Activated CD4-positive, CD25-positive, alpha-beta regulatory T cell treated with anti-CD3 and anti-CD28 coated beads, Interleukin-2, amount 50 U/mL, for 16 hours (primary cell): ENCODE results near the gene FAM53B.

Source experiments
- DNase-seq: peaks from one replicate; pipeline ENCODE4 v3.0.0-alpha.2; 2020; ENCODE audit warnings: low read depth, low spot score

The FAM53B gene

DNA sequence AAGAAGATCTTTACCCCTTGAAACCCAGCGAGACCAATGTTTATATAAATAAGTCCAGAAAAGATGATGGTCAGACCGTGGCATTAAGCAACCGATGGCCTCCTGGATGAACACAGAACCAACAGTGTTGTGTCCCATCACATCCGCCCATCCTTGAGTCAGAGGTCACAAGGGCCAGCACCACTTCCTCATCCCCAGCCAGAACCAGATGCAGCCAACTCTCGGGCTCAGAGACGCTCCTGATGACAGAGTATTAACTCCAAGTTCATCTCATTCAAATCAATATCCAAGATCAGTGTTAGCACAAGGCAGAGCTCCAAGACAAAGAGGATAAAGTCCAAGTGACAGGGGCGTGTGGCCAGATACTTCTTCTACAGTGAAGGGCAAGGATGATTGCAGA, 63.5 kb downstream of the FAM53B start:
- no peak for DNase-seq

GRCh38 chr10:124679401-124679800, 64.8 kb downstream of the FAM53B start:
- no peak for DNase-seq

DNA sequence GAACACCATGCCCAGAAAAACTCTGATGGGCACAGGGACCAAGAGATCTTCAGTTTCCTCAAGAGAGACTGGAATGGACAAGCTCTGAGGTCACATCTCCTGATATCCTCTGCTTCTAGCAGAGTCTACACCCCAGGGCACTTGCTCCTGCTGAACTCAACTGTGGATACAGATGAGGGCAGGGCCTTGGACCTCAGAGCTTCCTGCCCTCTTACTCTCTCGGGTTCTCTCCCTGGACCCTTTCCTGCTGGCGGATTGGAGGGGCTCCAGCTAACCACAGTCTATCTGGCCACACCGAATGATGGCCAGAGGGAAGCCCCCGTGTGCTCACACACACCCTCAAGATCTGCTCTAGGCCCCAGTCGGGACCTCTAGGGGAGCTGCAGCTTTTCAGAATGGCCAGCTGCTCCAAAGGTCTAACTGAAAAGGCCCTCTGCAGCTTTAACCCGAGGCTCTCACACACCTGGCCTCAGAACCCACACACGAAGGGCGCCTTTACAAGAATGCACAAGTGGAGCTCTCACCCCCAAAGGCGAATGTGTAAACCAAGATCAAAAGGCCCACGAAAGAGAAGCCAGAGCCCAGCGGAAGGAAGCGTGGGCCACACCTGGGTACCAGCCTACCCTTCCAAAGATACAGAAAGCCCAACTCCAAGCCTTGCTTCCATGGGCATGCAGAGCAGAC, 65.5 kb downstream of the FAM53B start:
- no peak for DNase-seq

DNA sequence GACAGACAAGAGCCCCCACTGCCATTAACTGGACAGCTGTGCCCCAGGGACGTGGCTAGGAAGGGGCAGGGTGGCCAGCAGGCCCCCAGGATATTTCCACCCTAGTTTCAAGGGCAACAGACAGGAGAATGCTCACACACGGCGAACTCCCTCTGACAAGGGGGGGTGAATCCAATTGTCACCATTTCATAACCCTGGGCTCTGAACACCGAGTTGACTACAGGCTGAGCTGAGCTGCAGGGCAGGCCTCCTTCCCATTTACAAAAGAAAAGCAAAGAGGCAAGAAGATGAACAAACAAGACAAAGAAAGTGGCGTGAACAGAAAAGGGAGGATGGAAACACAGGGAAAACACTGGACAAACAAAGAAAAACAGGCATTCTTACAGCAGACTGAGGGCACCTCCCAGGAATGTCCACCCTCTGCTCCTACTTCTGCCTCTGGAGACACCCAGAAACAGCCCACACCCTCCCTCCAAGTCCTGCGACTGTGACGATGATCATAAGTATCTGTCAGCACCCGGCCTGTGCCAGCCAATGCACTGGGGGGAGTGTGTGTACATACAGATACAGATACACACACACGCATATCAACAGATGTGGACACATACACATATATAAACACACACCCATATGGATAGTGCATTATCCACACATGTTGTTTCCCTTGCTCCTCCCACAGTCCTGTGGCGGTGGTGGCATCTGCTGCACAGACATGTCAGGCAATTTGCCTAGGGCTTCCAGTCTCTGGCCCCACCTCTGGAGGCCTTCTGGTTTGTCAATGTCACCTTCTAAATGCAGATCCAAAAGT, 66.2 kb downstream of the FAM53B start:
- no peak for DNase-seq

DNA sequence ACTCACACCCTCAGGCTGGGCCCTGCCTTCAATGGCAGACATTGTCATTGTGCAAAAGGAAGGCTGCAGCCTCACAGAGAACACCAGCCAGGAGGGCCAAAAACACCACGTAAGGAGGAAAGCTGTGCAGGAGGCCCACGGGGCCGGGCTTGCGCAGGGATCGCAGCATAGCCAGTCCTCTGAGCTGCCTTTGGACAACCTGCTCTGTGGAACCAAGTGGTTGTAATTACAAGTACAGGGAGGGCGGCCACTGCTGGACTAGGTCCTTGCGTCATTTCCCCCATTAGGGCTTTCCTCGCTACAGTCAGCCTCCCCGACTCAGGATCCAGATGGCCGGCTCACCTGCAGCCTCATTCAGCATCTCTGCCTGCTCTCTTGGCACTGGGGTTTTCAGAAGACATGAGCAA, 66.9 kb downstream of the FAM53B start:
- no peak for DNase-seq

DNA sequence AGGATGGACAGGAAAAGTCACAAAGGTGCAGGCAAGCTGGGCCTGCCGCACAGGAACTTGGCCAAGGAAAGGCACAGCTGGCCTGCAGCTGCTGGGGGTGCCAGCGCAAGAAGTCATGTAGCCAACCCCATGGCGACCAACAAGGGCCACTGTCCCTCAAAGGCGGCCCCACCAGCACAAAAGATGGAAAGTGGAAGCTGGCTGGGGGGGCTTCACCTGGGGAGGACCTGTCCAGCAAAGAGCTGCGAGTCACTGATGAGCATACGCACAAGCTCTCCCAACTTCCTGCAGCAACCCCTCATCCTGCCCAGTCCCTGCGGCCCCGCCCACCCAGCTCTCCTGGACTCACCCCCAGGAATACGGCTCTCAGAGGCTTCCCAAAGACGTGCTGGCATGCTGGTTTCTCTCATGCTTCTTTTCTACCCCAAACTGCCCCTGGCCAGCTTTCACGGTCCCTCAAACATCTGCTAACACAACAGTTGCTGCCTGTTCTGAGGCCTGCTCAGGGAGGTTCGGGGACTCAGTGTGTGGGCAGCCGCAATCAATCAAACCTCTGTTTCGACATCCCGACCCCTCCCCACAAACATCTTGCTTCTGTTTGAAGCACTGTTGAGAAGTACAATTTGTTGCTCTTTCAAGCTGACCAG, 67.6 kb downstream of the FAM53B start:
- no peak for DNase-seq

DNA sequence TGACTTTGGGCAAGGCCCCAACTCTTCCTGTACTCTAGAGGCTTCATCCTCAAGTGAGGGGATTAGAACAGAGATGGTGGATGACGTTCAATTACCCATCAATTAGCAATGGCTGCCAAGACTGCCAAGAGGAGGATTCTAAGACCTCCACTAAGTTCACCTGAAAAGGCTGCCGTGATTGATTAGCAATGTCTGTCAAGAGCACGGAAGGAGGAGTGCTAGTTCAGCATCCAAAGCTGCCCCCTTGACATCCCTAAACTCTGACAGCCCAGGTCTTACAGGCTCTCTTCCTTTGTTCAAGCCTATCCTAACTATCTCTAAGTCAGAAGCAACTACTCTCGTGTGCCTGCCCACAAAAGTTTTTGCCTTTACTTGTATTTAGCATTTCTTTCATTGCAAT, 68.4 kb downstream of the FAM53B start:
- DNase-seq: no peak

- DNase-seq: no peak
These were observed 68.9 kb downstream of the FAM53B start for GRCh38 chr10:124675261-124675660.

DNA sequence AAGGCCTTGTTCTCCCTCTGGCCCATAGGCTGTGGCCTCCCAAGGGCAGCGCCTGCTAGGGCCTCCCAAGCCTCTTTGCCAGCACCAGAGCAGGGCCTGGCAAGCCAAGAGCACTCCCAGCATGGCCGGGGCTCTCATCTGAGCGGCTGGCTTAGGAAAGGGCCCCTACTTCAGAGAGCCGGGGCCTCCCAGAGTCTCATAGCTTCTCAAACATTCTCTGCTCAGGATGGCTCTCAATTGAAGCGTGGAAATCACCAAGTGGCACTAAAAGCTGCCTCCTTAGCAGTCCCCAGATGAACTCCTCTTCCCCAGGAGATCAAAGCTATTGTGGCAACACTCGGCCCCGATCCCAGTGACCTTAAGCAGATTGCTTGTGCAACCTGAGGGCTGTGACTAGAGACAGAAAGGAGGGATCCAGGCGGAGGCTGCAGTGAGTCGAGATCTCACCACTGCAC, 69.4 kb downstream of the FAM53B start:
- no peak for DNase-seq

DNA sequence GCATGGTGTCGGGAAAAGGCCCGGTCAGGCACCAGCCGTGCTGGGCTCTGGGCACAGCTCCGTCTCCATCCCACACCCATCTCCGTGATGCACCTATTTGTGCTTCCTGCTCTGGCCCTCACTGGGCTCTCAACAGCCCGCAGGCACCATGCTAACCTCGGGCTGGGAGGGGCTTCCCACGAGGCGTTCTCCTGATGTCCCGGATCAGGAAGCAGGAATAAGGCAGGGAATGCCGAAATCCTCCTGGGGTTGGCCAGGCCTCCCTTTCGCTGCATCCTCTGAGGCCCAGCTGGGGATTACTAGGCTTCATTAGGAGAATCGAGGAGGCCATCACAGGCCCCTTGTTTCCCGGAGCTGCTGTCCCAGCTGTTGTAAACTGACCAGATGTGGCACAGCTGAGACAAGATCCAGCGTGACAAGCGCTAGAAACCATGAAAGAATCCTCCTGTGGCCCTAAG, 72.0 kb downstream of the FAM53B start:
- DNase-seq: no peak

DNA sequence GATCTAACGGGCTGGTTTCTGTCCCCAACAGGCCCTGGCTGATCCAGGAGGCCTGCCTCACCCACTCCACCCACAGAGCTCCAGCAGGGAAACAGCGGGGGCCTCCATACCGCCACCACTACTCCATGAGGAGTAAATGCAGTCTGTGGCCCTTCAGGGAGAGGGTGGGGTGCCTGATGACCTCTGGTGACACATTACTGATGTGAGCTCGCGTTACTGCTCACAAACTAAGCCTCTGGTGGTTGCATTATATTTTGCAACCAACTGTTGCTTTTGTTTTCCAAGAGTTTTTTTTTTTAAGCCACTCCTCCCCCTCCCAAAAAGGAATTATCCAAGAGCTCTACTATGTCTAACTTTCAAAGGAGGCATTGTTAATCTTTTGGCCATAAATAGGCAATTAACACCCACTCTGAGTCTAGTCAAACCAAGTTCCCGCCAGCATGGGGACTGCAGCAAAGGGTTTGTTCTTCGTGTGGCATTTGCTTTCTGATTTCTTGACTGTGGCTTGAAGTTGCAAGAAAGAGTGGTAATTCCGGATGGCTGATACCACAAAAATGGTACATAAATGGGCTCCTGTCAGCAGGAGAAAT, 72.6 kb downstream of the FAM53B start:
- DNase-seq: no peak

DNA sequence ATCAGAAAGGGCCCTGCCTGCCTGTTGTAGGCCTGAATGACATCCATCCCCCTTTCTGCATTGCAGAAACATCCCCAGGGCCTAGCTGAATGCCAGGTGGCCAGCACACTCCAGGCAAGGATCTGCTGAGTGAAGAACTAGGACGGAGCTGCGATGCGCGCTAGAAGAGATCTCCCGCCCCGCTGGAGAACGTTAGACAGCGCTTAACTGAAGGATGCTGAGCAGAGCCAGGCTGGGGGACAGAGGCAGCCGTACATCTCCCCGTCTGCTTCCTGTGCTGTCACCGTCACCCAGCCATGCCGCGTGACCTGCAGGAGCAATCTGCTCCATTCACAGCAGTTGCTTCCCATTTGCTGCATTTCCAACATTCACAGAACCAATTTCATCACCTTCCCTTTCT, 73.3 kb downstream of the FAM53B start:
- DNase-seq: no peak

GRCh38 chr10:124669824-124670654, 74.1 kb downstream of the FAM53B start:
- no peak for DNase-seq

- no peak for DNase-seq
These were observed 74.9 kb downstream of the FAM53B start for GRCh38 chr10:124669141-124669823.

DNA sequence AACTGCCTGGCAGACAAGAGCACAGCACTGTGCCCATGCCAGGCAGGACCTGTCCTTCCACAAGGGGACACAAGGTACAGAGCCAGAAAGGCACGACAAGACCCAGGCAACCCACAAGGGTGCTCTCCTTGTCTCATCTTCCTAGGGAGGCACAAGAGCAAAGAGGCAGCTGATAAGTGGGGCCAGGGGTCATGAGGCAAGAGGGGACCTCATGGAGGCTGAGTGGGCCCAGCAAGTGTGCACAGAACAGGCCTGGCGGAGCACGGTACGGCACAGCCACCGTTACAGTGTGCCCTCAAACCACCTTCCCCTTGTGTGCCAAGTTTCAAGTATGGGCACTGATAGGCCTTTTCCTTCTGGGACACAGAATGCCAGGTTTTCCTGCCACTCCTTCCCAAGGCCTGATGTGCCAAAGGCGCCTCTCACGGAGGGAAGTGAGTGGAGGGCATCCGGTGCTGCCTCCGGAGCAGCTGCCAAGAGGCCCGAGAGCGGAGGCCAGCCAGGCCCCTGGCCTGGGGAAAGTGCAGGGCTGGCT, 75.6 kb downstream of the FAM53B start:
- no peak for DNase-seq

GRCh38 chr10:124667425-124668345, 76.5 kb downstream of the FAM53B start:
- DNase-seq: no peak

DNA sequence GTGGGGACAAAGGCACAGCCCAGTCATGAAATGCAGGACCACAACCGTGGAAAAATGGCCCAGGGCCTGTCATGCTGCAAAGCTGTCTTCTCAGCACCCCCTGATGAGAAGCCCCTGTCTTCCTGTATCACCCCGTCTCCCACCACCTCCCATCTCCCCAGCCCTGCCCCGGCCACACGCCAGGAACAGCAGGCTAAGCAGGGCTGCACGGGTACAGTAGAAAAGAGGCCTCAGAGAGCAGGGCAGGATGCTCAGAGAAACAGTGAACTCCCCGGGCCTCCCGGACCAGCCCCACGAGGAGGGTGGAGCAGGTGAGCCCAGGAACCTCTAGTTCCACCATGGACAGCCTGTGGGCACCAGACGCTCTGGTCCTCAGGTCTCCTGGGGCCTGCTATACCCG, 77.7 kb downstream of the FAM53B start:
- no peak for DNase-seq

- no peak for DNase-seq
These were observed 78.2 kb downstream of the FAM53B start for GRCh38 chr10:124665980-124666379.

DNA sequence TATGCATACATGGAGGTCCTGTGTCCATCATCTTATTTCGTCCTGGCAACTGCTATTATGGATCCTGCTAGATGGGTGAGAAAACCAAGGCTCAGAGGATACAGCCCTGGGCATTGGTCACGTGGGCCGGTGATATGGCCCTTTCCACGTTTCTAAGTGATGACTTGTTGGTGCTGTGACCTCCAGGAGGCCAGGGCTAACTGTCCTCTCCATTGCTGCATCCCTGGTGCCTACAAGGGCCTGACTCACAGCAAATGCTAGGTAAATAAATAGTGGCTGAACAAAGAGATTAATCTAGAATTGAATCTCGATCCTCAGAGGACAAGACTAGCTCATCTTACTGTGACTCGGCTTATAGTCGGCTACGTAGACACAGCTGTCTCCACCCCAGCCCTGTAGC, 78.6 kb downstream of the FAM53B start:
- no peak for DNase-seq
